Cardiac ventricle fibroblast (primary cell): ENCODE measurements around the gene MPST. TPM values are rescaled to one million over a fixed set of nuclear protein-coding genes. Genes with fewer than 3 reads are reported as not detected.

Experiments
- total RNA-seq: library from RNA; depleted of rRNA; stranded (reverse); fragments of >200 nt; gene quantifications from 2 replicates; pipeline ENCODE4 v1.2.3, GENCODE V29; 2015

Gene MPST
- total RNA-seq: 75.2 and 85.1 TPM in 2 replicates

GRCh38 chr22:37019309-37020191 is at the start of gene MPST, which contains the start of gene TST:
TSS of gene MPST (plus strand) at chr22:37019742. CDS start at chr22:37019837, 95 bp downstream.
TSS of gene TST (minus strand) at chr22:37019447. CDS start at chr22:37018732, 715 bp downstream.

GRCh38 chr22:37051391-37052385 is 32.1 kb downstream of the MPST start, which contains the start of gene KCTD17:
TSS of gene KCTD17 (plus strand) at chr22:37051742. CDS start at chr22:37051761, 19 bp downstream.

Other genes starting within 250 kb of the MPST start
- 9.7 and 15.0 TPM in 2 replicates for gene IFT27, start 243.6 kb upstream of the MPST start, total RNA-seq
- gene PVALB, start 202.7 kb upstream of the MPST start, total RNA-seq: not detected in 2 replicates
- not detected in 2 replicates for gene NCF4, start 158.7 kb upstream of the MPST start, total RNA-seq
- 0.05 and 0.19 TPM in 2 replicates for gene CSF2RB, start 106.1 kb upstream of the MPST start, total RNA-seq
- gene TST, start 295 bp upstream of the MPST start, total RNA-seq: 24.2 and 34.3 TPM in 2 replicates
- 13.9 and 23.8 TPM in 2 replicates for gene KCTD17, start 32.0 kb downstream of the MPST start, total RNA-seq
- not detected in 2 replicates for gene TMPRSS6, start 90.0 kb downstream of the MPST start, total RNA-seq
- 0.19 and 1.5 TPM in 2 replicates for gene IL2RB, start 130.2 kb downstream of the MPST start, total RNA-seq
- gene C1QTNF6, start 168.5 kb downstream of the MPST start, total RNA-seq: 35.8 and 35.9 TPM in 2 replicates
- not detected in 2 replicates for gene SSTR3, start 192.7 kb downstream of the MPST start, total RNA-seq
- 54.1 and 55.0 TPM in 2 replicates for gene RAC2, start 224.5 kb downstream of the MPST start, total RNA-seq